SK-MEL-5 (cell line): Measurements from ENCODE around the gene CERK. TPM values are rescaled to one million over a fixed set of nuclear protein-coding genes. Genes with fewer than 3 reads are reported as not detected.

Source experiments
- DNase-seq: peaks from one replicate; pipeline ENCODE4 v3.0.0-alpha.2; 2016; ENCODE audit warnings: low read depth, low spot score
- in situ Hi-C: cut with HindIII; loops from 2 replicates; pipeline ENCODE4 v1.10.0; 2016; ENCODE audit warnings: low sequenced_read_pairs, high pct_unique_total_duplicates, low pct_unique_long_range_greater_than_20kb
- total RNA-seq: library from RNA; depleted of rRNA; stranded (reverse); fragments of >200 nt; shearing (Covaris generic); gene quantifications from 2 replicates; pipeline ENCODE4 v1.2.3, GENCODE V29; 2014

Gene CERK
- total RNA-seq, 1 experiment from 2014 or later, result 193 TPM

DNA sequence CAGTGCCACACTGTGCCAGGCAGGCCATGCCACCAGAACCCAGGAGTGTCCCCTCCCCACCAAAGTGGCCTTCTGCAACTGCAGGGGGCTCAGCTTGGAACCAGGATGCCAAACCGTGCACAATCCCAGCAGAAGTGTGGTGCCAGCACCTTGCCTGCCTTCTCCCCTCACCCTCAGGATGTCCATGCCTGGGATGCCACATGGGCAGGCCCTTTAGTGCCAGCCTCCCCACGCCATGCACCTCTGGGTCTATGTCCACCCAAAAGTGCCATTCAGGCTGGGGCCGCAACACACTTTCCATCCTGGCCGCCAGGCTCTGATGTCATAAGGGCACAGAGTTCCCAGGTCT is 15.7 kb upstream of the CERK start:
- in situ Hi-C loops, result no loop called here
- no peak for DNase-seq

DNA sequence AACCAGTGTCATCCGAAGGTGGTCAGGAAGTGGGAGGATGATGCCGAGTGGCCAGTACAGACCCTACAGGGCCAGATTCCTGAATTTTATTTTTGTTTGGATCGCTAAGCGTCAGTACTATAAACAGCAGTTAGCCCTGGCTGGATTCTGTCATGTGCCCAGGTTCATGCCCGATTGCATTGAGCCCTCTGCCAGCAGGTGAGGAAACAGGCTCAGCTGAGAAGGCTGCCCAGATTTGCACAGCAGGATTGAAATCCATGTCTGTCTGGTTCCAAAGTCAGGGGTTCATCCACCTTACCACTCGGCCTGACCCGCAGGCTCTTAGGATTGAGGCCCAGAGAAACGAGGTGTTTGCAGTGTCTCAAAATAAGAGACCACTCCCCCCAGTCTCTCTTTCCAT is 15.3 kb upstream of the CERK start:
- DNase-seq, result no peak
- in situ Hi-C loops, result no loop called here

DNA sequence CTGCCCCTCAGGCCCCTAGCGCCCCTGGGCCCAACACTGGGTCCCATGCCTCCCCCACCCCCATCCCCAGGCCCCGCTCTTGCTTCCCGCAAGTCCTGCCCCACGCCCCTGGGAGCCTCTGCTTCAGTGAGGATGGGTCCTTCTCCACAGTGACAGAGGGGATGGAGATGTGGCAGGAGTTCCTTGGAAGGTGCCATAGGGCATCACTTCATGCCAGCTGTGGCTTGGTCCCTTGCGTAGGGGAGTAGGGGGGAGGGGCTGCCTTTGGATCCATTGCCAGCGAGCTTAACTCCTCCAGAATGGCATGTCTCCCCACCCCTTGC is 14.9 kb upstream of the CERK start:
- DNase-seq, result no peak
- in situ Hi-C loops, result no loop called here

DNA sequence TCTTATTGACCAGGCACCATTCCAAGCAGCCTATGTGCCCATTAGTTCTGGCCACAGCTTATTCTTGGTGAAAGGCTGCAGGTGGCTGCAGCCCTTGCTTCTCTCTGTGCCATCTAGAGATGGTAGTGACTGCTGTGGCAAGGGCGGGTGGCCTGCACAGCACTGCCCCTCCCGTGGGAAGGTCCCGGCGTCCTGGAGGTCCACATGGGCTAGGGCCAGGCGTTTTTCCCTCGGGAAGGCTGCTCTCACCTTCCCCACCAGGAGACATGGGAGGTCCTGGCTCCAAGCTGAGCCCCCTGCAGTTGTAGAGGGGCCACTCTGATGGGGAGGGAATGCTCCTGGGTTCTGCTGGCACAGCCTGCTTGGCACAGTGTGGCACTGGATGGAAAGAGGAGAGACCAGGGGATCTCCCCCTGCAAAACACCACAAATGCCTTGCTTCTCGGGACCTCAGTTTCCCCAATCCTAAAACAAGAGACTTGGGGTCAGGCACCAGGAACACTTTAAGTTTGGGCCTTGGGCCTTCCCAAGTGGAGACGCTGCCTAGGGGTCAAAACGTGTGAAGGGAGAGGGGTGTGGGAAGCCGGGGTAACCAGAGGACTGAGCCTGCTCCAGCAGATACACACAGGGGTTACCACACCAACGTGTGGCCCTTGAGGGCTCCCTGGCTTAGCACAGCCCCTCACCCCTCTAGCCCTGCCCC is 14.4 kb upstream of the CERK start:
- DNase-seq, result no peak
- in situ Hi-C loops, result no loop called here

DNA sequence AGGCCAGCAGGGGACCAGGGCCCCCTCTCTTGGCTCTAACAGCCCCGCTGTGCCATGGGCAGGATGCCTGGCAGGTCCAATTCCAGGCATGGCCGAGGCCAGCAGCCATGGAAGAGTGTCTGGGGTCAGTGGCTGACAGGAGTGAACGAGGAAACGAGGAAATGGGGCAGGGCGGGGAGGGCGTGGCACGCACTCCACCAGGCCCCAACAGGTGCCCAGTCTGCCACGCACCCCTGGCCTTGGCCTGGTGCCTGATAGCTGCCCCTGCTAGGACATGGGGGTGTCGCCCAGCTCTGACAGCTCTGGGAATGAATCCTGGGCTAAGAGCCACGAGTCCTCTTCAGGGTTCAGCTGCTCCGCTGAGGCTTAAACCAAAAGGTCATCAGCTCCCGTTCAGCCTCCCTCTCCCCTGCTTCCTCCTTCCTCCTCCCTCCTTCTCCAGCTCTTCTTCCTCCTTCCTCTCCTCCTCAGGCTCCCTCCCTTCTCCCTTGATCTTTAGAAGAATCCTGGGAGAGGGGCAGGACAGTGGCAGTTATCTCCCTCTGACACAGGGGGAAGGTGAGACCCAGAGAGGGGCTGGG is 12.9 kb upstream of the CERK start:
- in situ Hi-C loops, result no loop called here
- no peak for DNase-seq

DNA sequence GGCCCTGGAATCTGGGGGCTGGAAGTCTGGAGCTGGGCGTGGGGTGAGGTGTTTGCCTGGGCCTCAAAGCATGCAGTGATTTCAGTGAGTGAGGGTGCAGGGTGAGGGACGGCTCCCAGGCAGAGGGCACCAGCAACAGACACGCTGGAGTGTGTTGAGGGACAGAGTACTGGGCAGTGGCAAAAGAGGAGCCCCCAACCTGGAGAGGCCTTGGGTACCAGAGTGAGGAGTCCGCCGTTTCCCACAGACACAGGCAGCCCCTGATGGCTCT is 12.4 kb upstream of the CERK start:
- no peak for DNase-seq
- in situ Hi-C loops, result no loop called here

DNA sequence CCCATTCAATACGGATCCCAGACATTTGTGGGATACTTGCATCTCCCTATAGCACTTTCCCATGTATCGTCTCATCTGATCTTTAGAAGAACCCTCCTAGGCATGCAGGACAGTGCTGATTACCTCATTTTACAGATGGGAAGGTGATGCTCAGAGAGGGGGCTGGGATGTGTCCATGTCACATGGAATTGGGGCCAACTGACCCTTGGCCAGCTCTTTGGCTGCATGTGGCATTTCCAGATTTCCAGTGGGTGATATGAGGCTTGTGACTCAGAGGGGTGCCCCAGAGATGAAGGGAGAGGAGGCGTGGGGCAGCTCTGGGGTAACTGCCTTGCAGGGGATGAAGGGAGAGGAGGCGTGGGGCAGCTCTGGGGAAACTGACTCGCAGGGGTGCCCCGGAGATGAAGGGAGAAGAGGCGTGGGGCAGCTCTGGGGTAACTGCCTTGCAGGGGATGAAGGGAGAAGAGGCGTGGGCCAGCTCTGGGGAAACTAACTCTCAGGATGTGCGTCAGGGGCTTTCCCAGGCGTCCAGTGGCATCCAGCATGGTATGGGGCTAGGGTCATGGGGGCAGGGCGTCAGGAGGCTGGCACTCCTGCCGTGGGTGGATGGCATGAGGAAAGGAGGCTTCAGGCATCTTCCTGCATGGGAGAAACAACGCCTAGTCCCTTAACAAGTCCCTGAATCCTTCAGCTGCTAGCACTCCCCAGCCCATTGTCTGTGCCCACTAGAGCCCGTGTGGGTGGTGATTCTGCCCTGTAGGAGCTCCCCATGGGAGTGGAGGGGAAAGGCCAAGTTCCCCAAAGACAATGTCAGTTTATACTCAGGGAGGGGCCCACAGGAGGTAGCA is 11.9 kb upstream of the CERK start:
- DNase-seq, result no peak
- in situ Hi-C loops, result no loop called here

DNA sequence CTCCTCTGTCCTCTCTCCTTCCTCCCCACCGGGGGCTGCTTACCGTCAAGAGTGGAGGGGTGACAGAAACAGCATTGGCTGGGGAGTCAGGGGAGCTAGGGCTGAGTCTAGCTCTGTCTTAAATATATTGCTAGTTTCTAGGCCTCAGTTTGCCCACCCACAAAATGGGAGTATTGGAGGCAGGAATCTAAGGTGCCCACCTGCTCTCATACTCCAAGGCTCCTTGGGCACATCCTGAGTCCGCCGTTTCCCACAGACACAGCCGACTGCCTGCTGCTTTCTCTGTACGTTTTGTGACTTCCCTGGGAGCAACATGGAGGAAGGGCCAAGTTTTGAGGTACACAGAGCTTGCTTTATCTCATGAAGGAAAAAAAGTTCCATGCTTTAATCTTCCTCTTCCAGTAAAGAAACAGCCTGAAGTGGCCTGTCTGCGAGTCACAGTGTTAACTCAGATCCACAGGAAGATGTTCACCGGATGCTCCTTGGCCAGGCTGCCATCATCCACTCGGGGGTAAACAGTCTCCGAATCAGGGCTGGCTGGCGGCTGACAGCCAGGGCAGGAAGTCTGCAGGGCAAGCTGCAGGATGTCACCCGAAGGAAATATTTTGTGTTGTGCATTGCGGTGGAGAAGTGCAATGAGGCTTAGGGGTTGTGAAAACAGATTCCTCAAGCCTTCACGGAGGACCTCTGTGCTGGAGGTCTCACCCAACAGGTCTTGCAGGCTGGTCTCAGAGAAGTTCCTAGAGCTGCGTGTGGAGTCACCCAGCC is 11.0 kb upstream of the CERK start:
- in situ Hi-C loops, result no loop called here
- no peak for DNase-seq

DNA sequence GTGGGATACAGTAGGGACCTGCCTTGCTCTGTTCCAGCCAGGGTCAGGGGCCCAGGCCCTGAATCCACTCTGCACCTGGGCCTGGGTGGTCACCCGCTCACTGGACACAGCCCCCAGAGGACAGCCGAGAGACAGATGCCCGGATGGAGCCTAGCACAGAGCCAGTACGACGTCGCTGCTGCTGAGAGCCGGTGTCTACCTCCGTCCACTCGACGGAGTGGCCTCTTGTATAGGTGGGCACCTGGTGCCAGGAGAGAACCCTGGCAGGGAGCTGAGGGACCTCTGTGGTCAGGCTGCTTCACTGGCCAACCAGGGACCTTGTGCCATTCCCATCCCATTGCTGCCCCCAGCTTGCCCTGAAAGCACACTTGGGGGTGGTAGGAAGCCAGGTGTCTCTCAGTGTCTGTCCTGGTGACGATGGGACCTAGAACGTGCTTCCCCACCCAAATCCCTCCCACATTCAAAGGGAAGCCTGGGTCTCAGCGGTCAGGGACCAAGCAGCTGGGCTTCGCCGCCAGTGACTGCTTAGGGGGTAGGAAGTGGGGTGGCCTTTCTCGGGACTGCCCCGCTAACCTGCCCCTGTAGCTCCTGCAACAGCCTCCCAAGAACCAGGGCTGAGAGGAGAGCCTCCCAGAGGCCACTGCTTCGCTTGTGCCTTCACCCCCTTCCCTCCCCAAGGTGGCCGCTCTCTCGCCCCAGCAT is 10.3 kb upstream of the CERK start:
- in situ Hi-C loops, result no loop called here
- DNase-seq, result no peak

DNA sequence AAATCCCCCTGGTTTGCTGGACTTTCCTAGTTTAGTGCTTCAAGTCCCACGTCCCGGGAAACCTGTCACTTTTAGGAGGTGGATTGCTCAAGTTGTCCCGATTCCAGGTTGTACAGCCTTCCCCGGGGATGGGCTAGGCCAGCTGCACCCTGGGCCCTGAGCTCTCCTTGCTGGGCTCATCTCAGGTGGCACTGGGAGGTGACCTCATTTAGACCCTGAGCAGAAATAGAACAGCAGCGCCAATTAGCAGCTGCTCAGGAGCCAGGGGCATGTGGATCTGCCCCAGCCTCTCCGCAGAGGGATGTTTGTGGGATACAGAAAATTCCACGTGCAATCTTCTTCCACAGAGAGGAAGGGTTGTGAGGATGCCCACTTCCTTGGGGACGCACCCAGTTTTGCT is 9.6 kb upstream of the CERK start:
- in situ Hi-C loops, result no loop called here
- DNase-seq, result no peak

DNA sequence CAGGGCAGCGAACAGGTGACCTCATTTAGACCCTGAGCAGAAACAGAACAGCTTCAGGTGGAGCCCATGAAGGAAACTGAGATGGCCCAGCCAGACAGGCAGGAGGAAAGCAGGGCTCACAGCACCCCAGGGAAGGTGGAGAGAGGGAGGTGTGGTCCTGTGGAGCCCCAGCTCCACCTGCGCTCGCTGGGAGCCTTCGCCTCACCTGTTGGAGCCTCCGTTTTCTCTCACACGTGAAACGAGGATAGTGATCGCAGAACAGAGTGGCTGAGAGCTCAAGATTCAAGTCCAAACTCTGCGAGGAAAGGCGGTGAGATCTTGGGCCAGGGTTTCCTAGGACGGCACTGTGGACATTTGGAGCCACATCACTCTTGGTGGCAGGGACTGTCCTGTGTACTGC is 8.6 kb upstream of the CERK start:
- in situ Hi-C loops, result no loop called here

DNA sequence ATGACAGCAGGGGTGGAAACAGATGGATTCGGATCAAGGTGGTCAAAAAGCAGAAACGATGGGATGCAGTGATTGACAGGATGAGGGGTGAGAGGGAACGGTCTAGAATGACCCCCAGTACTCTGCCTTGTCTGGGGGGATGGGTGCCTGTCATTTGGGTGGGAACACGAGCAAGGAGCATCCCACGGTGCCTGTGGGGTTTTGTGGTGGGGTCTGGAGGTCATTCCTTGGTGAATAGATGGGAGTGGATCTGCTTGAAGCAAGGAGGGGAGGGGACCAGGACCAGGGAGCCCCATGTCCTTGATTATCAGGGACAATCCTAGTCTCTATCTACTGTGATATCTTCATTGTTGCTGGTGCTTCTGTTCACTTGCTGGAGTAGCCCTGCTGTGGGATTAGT is 8.1 kb upstream of the CERK start:
- in situ Hi-C loops, result no loop called here
- no peak for DNase-seq

More for the DNA sequence above, 8.6 kb upstream of the CERK start:
- DNase-seq, result no peak

DNA sequence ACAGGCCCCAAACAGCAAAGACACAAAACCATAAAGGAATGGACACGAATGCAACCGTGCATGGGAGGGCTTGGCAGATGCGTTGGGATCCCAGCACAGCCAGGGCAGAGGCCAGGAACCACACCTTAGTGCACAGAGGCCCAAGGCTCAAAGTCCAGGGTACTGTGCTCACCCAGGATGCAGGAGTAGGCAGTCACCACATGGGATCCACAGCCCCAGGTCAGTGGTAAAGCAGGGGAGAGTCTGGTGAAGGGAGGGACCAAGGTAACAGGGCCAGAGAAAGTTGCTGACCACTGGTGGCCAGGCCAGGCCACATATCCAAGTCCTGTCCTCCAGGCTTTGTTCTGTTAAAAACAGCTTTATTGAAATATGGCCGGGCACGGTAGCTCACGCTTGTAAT is 6.5 kb upstream of the CERK start:
- no peak for DNase-seq
- in situ Hi-C loops, result no loop called here

DNA sequence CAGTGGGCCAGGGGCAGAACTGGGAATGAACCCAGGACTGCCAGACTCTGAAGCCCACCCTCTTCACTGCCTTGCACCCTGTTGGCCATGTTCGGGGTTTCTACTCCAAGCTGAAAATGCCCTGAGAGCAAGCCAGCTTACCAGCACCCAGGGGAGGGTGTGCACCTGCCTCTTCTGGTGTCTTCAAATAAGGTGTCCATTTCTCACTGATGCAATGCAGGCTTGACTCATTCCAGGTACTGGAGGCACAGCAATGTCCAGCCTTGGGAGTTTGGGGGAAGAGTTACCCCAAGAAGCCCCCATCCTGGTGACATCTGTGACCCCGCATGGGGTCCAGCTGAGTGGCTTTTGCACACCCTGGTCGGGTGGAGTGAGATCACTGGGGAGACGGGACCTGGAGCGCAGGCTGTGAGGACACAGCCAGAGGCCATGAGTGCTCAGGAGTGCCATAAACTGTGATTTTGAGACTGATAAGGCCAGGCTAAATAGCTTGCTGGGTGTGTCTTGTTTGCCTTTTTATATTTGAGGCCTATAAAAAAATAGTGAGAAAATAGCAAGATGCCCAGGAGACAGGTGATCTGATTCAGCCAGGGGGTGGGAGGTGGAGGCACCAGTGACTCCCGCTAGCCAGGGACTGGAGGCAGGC is 4.6 kb upstream of the CERK start:
- in situ Hi-C loops, result no loop called here

DNA sequence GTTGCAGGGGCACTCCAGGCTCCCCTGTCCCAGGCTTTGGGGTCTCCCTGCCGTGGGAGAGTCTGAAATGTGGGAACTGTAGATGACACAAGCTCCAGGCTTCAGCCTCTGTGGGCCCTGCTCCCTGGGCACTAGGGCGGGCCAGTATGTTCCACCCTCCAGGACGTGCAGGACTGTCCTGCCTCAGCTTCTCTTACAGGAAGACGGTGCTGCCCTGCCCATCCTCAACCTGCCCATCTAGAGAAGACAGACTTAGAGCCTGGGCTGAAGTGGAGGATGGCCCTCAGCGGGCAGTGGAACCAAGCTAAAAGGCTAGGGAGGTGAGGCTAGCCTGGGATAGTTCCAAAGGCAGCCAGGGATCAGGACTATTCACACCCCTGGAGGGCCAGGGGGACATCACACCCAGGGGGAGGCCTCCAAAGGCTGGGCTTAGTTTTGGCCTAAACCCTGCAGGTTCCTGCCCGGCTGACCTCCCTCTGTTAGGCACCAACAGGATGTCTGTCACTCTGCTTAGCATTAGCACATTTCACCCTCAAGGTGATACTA is 4.0 kb upstream of the CERK start:
- DNase-seq, result no peak
- in situ Hi-C loops, result no loop called here

More for the DNA sequence above, 4.6 kb upstream of the CERK start:
- DNase-seq, result no peak

DNA sequence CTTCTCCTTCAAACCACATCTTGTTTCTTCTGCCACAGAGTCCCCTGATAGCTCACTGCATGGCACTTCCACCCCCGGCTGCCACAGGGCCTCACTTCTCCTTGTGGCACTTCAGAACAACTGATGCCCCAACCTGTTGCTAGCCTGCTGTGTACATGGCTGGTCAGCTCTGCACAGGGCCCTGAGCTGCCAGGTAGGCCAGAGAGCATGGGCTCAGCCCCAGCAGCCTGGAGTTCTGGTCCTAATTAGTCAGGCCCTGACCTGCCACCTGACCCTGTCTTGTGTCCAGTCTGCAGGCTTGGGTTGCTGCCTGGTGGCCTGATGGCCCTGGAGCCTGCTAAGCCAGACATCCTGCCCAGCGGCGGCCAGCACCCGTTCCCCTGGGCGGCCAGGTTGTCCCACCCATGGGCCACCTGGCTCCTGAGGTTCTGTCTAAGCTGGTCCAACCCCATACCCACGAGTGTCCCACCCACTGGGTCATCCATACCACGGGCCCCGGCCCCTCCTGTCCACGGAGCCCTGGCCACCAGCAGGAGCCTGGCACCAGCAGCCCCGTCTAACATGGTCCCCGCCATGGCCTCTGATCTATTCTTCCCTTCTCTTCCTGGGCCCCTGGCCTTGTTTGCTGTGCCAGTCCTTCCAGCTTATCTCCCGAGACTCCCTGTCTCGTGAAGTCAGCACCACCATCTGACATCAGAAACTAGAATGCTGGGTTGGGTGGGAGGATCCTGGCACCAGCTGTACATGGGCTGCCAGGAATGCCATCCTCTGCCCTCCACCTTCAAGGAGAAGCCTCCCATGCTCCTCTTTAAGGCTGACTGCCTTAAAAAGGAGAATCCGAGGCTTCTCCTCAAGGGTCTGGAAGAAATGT is 3.1 kb upstream of the CERK start:
- no peak for DNase-seq
- in situ Hi-C loops, result no loop called here
